T-helper 1 cell treated with Interleukin-12 subunit alpha and Interleukin-12 subunit beta and Interleukin-4 antibody, amounts not matched to agents 30 ng/mL and 1 ng/mL, for 36 hours (primary cell): Measurements from ENCODE around the gene U2AF1L4. TPM values are rescaled to one million over a fixed set of nuclear protein-coding genes. Genes with fewer than 3 reads are reported as not detected.

Source experiments
- total RNA-seq: library from RNA; stranded (reverse); gene quantifications from 2 replicates; pipeline ENCODE4 v1.2.3, GENCODE V29; 2022

The U2AF1L4 gene
- total RNA-seq, 1 donor from 2014 or later, result 33.7 TPM

Other genes starting within 250 kb of the U2AF1L4 start
- not detected in 2 replicates for gene DMKN, start 231.8 kb downstream of the U2AF1L4 start, total RNA-seq
- not detected in 2 replicates for gene SBSN, start 217.1 kb downstream of the U2AF1L4 start, total RNA-seq
- gene GAPDHS, start 212.0 kb downstream of the U2AF1L4 start, total RNA-seq, result not detected in 2 replicates
- 55.0 and 60.2 TPM in 2 replicates for gene TMEM147, start 199.8 kb downstream of the U2AF1L4 start, total RNA-seq
- not detected in 2 replicates for gene ATP4A, start 181.8 kb downstream of the U2AF1L4 start, total RNA-seq
- not detected in 2 replicates for gene PMIS2, start 159.2 kb downstream of the U2AF1L4 start, total RNA-seq
- 39.7 and 41.3 TPM in 2 replicates for gene HAUS5, start 132.7 kb downstream of the U2AF1L4 start, total RNA-seq
- 112 and 114 TPM in 2 replicates for gene RBM42, start 116.4 kb downstream of the U2AF1L4 start, total RNA-seq
- gene ETV2, start 103.7 kb downstream of the U2AF1L4 start, total RNA-seq, result 0.59 TPM in 1 of 2 replicates, not detected in the other
- 450 and 452 TPM in 2 replicates for gene COX6B1, start 97.1 kb downstream of the U2AF1L4 start, total RNA-seq
- gene UPK1A, start 78.9 kb downstream of the U2AF1L4 start, total RNA-seq, result 0.27 and 0.56 TPM in 2 replicates
- 54.9 and 59.2 TPM in 2 replicates for gene ZBTB32, start 40.9 kb downstream of the U2AF1L4 start, total RNA-seq
- 64.0 and 72.8 TPM in 2 replicates for gene KMT2B, start 27.4 kb downstream of the U2AF1L4 start, total RNA-seq
- gene IGFLR1, start 3.0 kb downstream of the U2AF1L4 start, total RNA-seq, result 88.5 and 88.8 TPM in 2 replicates
- gene PSENEN, start 233 bp upstream of the U2AF1L4 start, total RNA-seq, result 55.7 and 63.1 TPM in 2 replicates
- 15.0 and 15.5 TPM in 2 replicates for gene LIN37, start 3.2 kb upstream of the U2AF1L4 start, total RNA-seq
- gene HSPB6, start 11.6 kb upstream of the U2AF1L4 start, total RNA-seq, result not detected in 2 replicates
- 51.4 and 55.9 TPM in 2 replicates for gene PROSER3, start 12.8 kb upstream of the U2AF1L4 start, total RNA-seq
- gene ARHGAP33, start 30.1 kb upstream of the U2AF1L4 start, total RNA-seq, result 43.7 and 55.9 TPM in 2 replicates
- gene PRODH2, start 67.4 kb upstream of the U2AF1L4 start, total RNA-seq, result not detected in 2 replicates
- not detected in 2 replicates for gene NPHS1, start 107.1 kb upstream of the U2AF1L4 start, total RNA-seq
- gene KIRREL2, start 111.5 kb upstream of the U2AF1L4 start, total RNA-seq, result 3.0 and 3.3 TPM in 2 replicates
- gene APLP1, start 123.2 kb upstream of the U2AF1L4 start, total RNA-seq, result 1.7 and 3.6 TPM in 2 replicates
- 54.0 and 63.1 TPM in 2 replicates for gene NFKBID, start 155.1 kb upstream of the U2AF1L4 start, total RNA-seq
- 101 and 108 TPM in 2 replicates for gene HCST, start 157.1 kb upstream of the U2AF1L4 start, total RNA-seq
- gene TYROBP, start 162.9 kb upstream of the U2AF1L4 start, total RNA-seq, result not detected in 2 replicates
- gene LRFN3, start 191.0 kb upstream of the U2AF1L4 start, total RNA-seq, result 13.1 and 14.7 TPM in 2 replicates
- gene SDHAF1, start 249.8 kb upstream of the U2AF1L4 start, total RNA-seq, result 16.8 and 17.4 TPM in 2 replicates